ENCODE results near the gene IGSF8.
"Not testable (repeated sequence)": the region's sequence is repeated elsewhere in the genome, so short reads cannot be mapped to it uniquely, and the experiment has no call there.

Gene IGSF8

DNA sequence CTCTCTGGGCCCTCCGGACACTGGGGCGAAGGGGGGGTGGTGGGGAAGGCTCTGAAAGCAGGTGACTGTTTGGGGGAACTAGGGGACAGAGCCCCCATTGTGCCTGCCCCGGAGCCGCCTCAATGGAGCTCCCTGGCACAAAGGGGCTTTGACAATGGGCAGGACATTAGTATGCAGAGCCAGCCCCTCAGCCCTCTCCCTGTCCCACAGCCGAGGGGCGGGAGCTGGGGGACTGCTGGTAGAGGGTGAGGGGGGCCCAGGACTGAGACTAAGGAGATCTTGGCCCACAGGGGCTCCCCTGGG is 36.2 kb downstream of the IGSF8 start:
- no peak for DNase-seq

DNA sequence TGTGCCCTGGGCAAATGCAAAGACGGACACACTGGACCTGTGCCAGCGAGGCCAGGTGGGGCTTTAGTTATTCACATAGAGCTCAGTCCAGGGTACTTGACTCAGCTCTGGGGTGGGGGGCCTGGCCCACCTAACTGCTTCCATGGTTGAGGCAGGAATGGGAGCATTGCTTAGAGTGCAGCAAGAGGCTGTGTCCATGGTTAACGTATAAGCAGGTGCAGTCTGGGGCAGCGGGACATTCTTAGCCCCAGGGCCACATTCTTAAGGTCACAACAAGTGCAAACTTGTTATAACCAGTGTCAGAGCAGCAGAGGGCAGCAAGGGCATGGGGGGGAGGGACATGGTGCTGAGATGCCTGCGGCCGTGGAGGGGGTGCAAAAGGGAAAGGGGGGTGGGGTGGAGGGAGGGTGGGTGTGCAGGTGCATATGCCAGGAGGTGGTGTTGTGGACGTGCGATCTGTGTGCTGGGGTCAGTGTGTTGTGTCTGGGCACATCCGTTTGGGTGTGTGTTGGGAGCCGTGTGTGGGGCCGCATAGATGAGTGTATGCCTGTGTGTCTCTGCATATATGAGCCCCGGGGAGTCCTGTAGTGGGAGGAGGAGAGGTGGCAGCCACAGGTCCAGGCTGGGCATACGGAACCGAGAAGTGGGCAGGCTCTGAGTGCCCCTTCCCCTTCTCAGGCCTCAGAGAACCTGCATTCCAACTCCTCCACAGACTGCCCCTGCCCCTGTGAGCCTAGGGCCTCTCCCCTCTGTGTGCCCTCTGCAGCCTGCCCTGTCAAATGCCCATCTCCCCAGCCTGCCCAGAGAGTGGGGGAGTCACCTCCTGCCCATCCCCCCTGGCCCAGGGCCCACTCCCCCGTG is 36.8 kb downstream of the IGSF8 start:
- no peak for DNase-seq

DNA sequence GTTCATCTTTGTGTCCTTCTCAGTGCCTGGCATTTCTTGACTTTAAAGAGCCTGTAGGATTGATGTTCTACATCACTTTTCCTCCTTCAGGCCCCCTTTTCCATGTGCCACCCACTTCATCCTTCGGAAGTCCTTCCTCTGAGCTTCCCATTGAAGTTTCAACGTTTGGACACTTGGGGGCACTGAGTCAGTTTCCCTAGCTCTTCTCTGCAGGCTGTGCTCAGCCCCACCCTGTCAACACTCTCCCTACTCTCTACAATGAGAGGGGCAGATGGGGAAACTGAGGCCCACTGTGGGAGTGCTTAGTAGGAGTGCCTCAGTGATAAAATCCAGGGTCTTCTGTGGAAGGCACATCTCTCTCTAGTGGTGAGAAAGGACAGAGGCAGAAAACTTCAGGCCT is 40.3 kb downstream of the IGSF8 start:
- DNase-seq, result no peak

DNA sequence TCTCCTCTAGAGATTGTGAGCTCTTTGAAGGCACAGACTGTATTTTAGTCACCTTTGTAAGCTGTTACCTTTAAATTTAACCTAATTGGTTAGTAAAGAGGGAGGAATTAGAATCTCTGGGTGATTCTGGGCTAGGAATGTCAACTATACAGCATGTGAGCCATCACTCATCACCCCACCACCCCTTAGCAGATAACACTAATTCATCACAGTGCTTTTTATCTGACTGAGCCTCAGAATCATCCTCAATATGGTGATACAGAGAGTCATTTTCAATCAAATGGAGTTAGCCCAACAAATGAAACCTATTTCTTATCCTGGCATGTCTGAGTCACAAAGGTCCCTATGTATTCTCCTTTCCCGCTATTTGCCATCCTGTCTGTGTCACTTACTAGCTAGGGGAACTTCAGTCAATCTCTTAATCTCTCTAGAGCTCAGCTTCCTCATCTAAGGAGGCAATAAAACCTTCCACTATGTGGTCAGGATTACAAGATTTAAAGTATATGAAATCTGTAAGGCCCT is 41.7 kb downstream of the IGSF8 start:
- DNase-seq, result no peak

DNA sequence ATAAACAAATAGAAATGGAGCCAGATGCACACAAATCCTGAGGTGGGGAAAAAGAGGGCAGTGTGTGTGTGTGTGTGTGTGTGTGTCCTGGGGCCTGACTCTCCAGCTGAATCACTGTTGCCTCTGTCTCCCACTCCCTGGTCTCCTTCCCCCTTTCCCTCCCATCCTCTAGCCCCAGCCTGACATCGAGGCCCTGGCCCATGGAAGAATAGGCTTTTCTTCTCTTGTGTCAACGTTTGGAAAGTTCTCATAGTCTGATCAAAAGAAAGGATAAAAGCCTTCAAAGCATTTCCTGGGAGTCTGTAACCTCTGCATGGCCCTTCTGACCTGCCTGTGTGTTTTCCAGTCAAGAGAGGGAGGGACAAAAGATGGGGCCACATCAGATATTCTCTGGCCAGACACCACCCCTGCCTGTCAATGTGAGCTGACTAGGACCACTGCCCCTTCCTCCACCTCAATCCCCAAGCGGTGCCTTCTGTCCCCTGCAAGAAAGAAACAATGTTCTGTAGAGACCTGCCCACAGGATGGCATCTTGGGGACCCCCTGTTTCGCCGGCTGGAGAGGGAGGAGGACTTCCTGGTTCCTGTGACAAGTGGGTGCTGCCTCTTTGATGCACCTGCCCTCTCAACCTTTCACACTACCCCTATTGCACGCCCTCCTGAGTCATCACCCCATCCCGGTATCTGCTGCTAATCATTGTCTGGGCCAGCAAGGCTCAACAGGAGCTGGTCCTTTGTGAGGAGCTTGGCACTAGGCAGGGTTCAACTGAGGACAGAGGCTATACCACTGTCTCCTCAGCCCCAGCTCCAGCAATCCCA is 44.7 kb downstream of the IGSF8 start:
- DNase-seq, result no peak

DNA sequence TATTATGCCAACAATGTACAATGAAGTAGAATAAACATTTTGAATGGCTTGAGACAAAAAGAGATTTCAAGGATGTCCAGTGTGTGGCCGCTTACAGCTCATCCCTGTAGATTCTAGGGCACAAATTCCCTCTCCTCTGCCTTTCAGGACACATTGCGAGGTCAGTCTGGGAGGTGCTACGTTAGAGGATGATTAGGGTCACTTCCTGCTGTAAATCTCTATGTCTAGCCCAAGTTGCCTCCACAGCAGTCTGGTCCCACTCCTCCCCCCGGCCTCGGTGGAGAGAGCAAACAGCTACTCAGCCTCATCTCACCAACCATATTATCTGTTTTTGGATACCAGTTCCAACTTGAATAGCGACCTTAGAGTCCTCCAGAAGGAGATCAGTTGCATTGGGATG is 45.5 kb downstream of the IGSF8 start:
- DNase-seq, result no peak

DNA sequence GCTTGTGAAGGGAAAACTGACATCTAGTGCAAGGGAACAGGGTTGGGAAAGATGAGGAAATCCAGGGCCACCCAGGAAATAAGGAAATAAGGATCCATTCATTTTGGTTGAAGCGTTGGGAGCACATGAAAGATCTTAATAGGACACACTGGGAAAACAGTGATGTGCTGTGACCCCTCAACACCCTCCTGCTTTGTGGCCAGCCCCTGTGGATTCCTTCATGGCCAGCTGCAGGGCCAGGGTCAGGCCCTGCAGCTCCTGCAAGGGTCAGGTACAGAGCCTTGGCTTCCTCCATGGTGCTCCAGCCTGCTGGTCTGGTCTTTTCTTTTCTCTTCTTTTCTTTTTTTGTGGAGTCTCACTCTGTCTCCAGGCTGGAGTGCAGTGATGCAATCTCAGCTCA is 47.8 kb downstream of the IGSF8 start:
- DNase-seq, result no peak

DNA sequence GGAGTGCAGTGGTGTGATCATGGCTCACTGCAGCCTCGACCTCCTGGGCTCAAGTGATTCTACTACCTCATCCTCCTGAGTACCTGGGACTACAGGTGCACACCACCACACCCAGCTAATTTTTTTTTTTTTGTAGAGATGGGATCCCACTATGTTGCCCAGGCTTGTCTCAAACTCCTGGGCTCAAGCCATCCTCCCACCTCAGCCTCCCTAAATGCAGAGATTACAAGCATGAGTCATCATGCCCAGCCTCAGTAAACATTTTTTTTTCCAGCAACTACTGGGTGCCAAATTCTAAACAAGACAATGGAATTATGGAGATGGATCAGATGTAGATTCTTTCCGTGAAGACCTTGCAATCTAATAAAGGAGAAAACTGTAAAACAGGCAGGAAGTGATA is 48.2 kb downstream of the IGSF8 start:
- DNase-seq, result not testable (repeated sequence)

DNA sequence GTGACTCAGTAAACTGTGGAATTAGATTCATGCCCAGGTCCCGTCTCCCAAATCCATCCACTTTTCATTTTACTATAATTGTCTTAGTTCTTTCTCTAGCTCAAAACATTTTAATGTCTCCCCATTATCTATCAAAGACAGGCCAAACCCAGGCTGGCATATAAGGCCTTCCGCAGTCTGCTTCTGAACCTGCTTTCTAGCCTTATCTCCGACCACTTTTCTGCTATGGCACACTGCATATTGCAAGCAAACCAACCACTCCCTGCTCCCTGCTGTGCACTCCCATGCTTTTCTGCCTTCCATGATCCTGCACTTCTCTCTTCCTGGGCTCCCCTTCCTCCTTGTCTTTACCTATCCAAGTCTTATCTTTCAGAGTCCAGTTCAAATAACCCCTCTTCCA is 49.3 kb downstream of the IGSF8 start:
- DNase-seq, result no peak

DNA sequence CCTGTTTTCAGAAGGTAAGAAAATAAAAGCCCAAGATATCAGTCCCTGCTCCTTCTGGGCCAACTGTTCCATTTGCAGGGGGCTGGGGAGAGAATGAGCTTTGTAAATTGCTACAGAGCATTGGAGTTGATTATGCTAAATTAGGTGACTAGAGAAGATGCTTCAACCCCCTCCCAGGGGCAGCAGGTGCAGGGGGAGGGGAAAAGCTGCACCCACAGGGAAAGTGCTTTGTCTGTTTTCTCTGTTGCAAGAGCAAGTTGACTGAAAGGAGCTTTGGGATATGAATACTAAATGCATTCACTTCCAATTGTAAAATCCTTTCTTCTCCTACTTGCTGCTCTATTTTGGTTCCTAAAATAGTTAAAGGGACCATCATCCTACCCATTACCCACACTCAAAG is 50.1 kb downstream of the IGSF8 start:
- DNase-seq, result no peak

DNA sequence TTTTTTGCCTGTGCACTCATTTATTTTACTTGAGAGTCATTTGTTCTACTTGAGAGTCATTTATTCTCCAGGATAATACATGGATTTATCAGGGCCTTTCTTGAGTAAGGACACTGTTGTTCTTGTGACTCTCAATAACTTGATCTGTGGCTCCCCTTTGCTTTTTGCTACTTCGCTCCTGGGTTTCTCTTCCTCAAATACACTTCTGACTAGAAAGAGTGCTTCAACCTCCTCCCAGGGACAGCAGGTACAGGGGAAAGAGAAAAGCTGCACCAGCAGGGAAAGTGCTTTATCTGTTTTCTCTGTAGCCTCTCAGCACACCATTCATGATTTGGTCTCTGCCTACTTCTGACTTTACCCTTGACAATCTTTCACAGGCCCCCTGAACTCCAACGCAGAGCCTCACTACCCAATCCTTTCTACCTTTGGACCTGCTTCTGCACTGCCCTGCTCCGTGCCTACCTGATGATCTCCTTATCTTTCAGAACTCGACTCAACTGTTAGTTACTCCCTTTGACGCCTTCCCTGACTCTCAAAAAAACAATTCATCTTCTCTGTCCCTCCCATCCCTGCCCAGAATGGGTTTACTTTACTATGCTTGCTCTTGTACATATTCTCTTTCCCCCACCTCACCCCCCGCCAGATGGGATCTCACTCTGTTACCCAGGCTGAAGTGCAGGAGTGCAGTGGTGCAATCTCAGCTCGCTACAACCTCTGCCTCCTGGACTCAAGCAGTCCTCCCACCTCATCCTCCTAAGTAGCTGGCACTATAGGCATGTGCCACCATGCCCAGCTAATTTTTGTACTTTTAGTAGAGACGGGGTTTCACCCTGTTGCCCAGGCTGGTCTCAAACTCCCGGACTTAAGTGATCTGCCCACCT is 51.1 kb downstream of the IGSF8 start:
- DNase-seq, result no peak

DNA sequence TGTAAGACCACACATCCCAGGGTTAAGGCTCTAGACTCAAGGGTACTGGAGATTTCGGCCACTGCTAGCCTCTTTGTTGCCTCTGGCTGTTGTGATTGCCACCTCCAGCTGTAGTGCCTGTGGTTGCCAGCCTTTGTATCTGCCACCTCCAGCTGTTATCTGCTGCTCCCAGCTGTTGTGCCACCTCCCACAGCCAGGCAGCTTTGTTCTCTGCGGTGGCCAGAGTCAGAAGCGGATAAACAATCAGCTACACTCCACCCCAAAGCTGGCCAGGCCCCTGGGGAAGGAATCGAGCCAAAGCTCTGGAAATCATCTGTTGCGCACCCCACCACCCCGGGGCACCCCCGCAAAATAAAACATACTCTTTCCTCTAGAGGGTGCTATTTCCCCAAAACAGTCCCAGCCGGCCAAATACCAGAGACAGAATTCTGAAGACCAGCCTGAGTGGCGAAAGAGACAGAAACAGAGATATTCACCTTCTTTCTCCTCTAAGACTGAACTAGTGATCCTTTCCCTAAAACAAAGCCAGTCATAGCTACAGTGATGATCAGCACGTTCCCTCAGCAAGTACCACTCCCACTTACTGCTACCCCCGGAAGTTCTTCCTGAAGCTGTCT is 51.8 kb downstream of the IGSF8 start:
- no peak for DNase-seq

DNA sequence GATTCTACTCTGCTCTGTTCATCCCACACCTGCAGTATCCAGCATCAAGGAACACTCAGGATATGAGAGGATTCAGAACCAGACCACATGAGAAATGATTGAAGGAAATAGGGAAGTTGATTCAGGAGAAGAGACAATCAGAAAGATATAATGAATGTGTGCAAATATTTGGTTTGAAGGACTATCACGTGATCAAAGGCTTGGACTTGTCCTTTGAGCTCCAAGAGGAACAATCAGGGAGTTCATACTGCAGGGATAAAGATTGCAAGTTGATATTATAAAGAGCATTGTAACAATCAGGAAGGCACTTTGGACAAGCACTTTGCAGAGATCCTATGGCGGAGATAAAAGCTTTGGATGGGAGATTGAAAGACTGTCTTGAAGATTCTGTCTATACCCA is 52.8 kb downstream of the IGSF8 start:
- no peak for DNase-seq

DNA sequence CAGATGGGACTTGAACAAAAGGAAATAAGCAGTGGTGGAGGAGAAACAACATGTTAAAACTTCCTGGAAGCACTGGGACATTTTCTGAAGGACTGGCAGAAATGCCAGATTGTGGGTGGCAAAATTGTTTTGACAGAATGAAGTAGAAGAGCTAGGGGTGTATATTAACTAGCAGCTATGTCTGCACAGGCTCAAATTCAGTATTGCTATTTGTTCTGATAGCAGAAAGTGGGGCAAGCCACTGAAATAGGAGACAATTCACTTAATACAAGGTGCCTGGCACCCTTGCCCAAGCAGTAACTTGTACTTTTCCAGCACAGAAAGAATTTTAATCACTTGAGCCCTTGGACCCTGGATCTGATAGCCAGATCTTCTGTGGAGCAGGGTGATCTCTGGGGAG is 54.9 kb downstream of the IGSF8 start:
- no peak for DNase-seq

Data from NCI-H2029 (cell line).